GM23338 (cell line): ENCODE measurements around the gene SYT2. TPM values are rescaled to one million over a fixed set of nuclear protein-coding genes. Genes with fewer than 3 reads are reported as not detected.
A peak's percentile ranks its signal among the peaks of the same experiment; 100 is the strongest.
"Not testable (repeated sequence)": the region's sequence is repeated elsewhere in the genome, so short reads cannot be mapped to it uniquely, and the experiment has no call there.

Source experiments
- ATAC-seq: fragments of 200-7000 bp; cut with Tn5 transposase; 3 replicates; pipeline ENCODE4 v1.9.1; 2020
- DNase-seq: peaks from one replicate; pipeline ENCODE4 v3.0.0-alpha.2; 2015; ENCODE audit warnings: low spot score
- H2AFZ ChIP-seq: fragments of 200-600 bp; sonication (generic); 2 replicates; pipeline ENCODE4 v1.8.0; 2016; ENCODE audit warnings: antibody characterized with exemption, mild to moderate bottlenecking, moderate library complexity
- H3F3A ChIP-seq: fragments of 200-600 bp; sonication (generic); replicated peaks from 2 replicates; pipeline ENCODE4 v1.8.0; 2017; ENCODE audit warnings: antibody characterized with exemption, mixed run types, low read depth
- H3K27ac ChIP-seq: fragments of 200-600 bp; sonication (generic); 2 replicates; pipeline ENCODE4 v1.6.1; 2016; ENCODE audit warnings: low read depth
- H3K27me3 ChIP-seq: fragments of 200-600 bp; sonication (generic); 2 replicates; pipeline ENCODE4 v1.8.0; 2016; ENCODE audit warnings: mild to moderate bottlenecking, mixed run types, moderate library complexity; ENCODE audit not compliant: insufficient read depth
- H3K36me3 ChIP-seq: fragments of 200-600 bp; sonication (generic); 2 replicates; pipeline ENCODE4 v1.8.0; 2016; ENCODE audit warnings: mild to moderate bottlenecking; ENCODE audit not compliant: insufficient read depth
- H3K4me1 ChIP-seq: fragments of 200-600 bp; sonication (generic); 2 replicates; pipeline ENCODE4 v1.8.0; 2016; ENCODE audit warnings: mild to moderate bottlenecking, moderate library complexity; ENCODE audit not compliant: insufficient read depth
- H3K4me2 ChIP-seq: fragments of 200-600 bp; sonication (generic); 2 replicates; pipeline ENCODE4 v1.7.1; 2017; ENCODE audit warnings: mixed run types
- H3K4me3 ChIP-seq: fragments of 200-600 bp; sonication (generic); 2 replicates; pipeline ENCODE4 v1.6.1; 2016; ENCODE audit warnings: mixed run types
- H3K79me2 ChIP-seq: fragments of 200-600 bp; sonication (generic); replicated peaks from 2 replicates; pipeline ENCODE4 v1.8.0; 2017; ENCODE audit warnings: mild to moderate bottlenecking; ENCODE audit not compliant: insufficient read depth
- H3K9me2 ChIP-seq: fragments of 200-600 bp; sonication (generic); 2 replicates; pipeline ENCODE4 v1.8.0; 2017; ENCODE audit not compliant: insufficient read depth
- H4K20me1 ChIP-seq: fragments of 200-600 bp; sonication (generic); replicated peaks from 2 replicates; pipeline ENCODE4 v1.8.0; 2017; ENCODE audit warnings: mild to moderate bottlenecking; ENCODE audit not compliant: insufficient read depth
- H3K27ac Mint-ChIP-seq: 2 replicates; pipeline ENCODE4 v1.8.0; 2020; ENCODE audit warnings: inconsistent platforms, mild to moderate bottlenecking, moderate library complexity, mixed read lengths
- H3K27me3 Mint-ChIP-seq: 3 replicates; pipeline ENCODE4 v1.8.0; 2022; ENCODE audit warnings: low read depth, mild to moderate bottlenecking, moderate library complexity, mixed read lengths, inconsistent platforms; ENCODE audit not compliant: insufficient read depth, poor library complexity
- H3K36me3 Mint-ChIP-seq: 3 replicates; pipeline ENCODE4 v1.8.0; 2021; ENCODE audit warnings: low read depth, mild to moderate bottlenecking, inconsistent platforms, moderate library complexity, mixed read lengths
- H3K4me1 Mint-ChIP-seq: 3 replicates; pipeline ENCODE4 v1.8.0; 2020; ENCODE audit warnings: mild to moderate bottlenecking, inconsistent platforms, mixed read lengths
- H3K4me3 Mint-ChIP-seq: 3 replicates; pipeline ENCODE4 v1.8.0; 2021; ENCODE audit warnings: moderate library complexity, mild to moderate bottlenecking, inconsistent platforms, mixed read lengths
- H3K9me3 Mint-ChIP-seq: 3 replicates; pipeline ENCODE4 v1.8.0; 2020; ENCODE audit warnings: moderate library complexity, mild to moderate bottlenecking, inconsistent platforms, mixed read lengths
- CREB1 ChIP-seq: fragments of 250-450 bp; sonication (Bioruptor Pico); IDR thresholded peaks from 2 replicates; pipeline ENCODE4 v1.5.0; 2020; ENCODE audit warnings: low read depth, mild to moderate bottlenecking, moderate library complexity
- CTCF ChIP-seq, 2 experiments: fragments of 200-600 bp in 1 of 2; sonication (generic) in 1 of 2; conservative IDR thresholded peaks; 2 replicates each; pipeline versions ENCODE4 v1.5.1 to v1.6.1; 2016 to 2017; ENCODE audit warnings: antibody characterized with exemption in 2 of 2, low read depth in 2 of 2, mild to moderate bottlenecking in 2 of 2, moderate library complexity in 1 of 2
- ETS1 ChIP-seq: IDR thresholded peaks from 2 replicates; pipeline ENCODE4 v1.6.1; 2016; ENCODE audit warnings: antibody characterized with exemption
- EZH2 ChIP-seq: fragments of 200-600 bp; sonication (generic); IDR thresholded peaks from one replicate; pipeline ENCODE4 v1.8.0; 2017; ENCODE audit warnings: antibody characterized with exemption, mild to moderate bottlenecking, low read depth; ENCODE audit not compliant: unreplicated experiment
- EZH2phosphoT487 ChIP-seq: fragments of 200-600 bp; sonication (generic); IDR thresholded peaks from one replicate; pipeline ENCODE4 v1.8.1; 2018; ENCODE audit warnings: antibody characterized with exemption; ENCODE audit not compliant: unreplicated experiment
- JUNB ChIP-seq: IDR thresholded peaks from one replicate; pipeline ENCODE4 v1.6.1; 2016; ENCODE audit warnings: antibody characterized with exemption; ENCODE audit not compliant: unreplicated experiment
- NANOG ChIP-seq: IDR thresholded peaks from 2 replicates; pipeline ENCODE4 v1.6.1; 2016; ENCODE audit warnings: antibody characterized with exemption, borderline replicate concordance
- POLR2AphosphoS5 ChIP-seq: IDR thresholded peaks from 2 replicates; pipeline ENCODE4 v1.6.1; 2016; ENCODE audit warnings: antibody characterized with exemption, low read depth
- STAT1 ChIP-seq: IDR thresholded peaks from one replicate; pipeline ENCODE4 v1.6.1; 2016; ENCODE audit warnings: antibody characterized with exemption; ENCODE audit not compliant: unreplicated experiment
- ZNF114 ChIP-seq: fragments of 250-450 bp; sonication (Bioruptor Pico); IDR thresholded peaks from 2 replicates; pipeline ENCODE4 v1.5.0; 2020; ENCODE audit warnings: mild to moderate bottlenecking, moderate library complexity
- ZNF331 ChIP-seq: fragments of 250-450 bp; sonication (Bioruptor Pico); IDR thresholded peaks from 2 replicates; pipeline ENCODE4 v1.5.0; 2020; ENCODE audit warnings: low read depth, mild to moderate bottlenecking, moderate library complexity
- ZNF462 ChIP-seq: fragments of 250-450 bp; sonication (Bioruptor Pico); IDR thresholded peaks from 2 replicates; pipeline ENCODE4 v1.5.0; 2020; ENCODE audit warnings: mild to moderate bottlenecking, moderate library complexity
- polyA plus RNA-seq: library from polyadenylated mRNA; unstranded; fragments of >200 nt; fragmentation: Nextera tagmentation; extraction: Ambion mirVana; gene quantifications from 2 replicates; pipeline ENCODE4 v1.2.1, GENCODE V29; 2016
- total RNA-seq: library from RNA; depleted of rRNA; stranded (reverse); fragments of >200 nt; shearing (Covaris generic); gene quantifications from 2 replicates; pipeline ENCODE4 v1.2.3, GENCODE V29; 2014

The SYT2 gene
- total and polyA plus RNA-seq, 2 experiments from 2014 or later: 2.4 to 12.5 TPM

- not testable (repeated sequence) for H3K4me3 Mint-ChIP-seq
- peaks cover 35% of the 10 kb centered on the region for H3K27me3 Mint-ChIP-seq
- peak; percentile 3; the same call in 1 of the 3 replicates for ATAC-seq
Measured at GRCh38 chr1:202638701-202639305, 71.5 kb downstream of the SYT2 start.

GRCh38 chr1:202638019-202638700 is 72.1 kb downstream of the SYT2 start:
- no peak overlapping the region for H3K27ac Mint-ChIP-seq
- no peak overlapping the region for H3K4me3 Mint-ChIP-seq
- peaks cover 28% of the 10 kb centered on the region for H3K4me1 ChIP-seq
- TF ChIP-seq CTCF (conservative IDR thresholded peaks at IDR 0.05; ENCODE audit: low read depth in 2 of 2) (no peak), EZH2phosphoT487 (no peak), CREB1 (CRISPR knock-in tag) (no peak), JUNB (no peak), ZNF331 (CRISPR knock-in tag) (no peak), ZNF462 (CRISPR knock-in tag) (no peak), POLR2AphosphoS5 (no peak), EZH2 (no peak), NANOG (no peak), ETS1 (no peak), ZNF114 (CRISPR knock-in tag) (no peak), STAT1 (no peak)

More at GRCh38 chr1:202638701-202639305, 71.5 kb downstream of the SYT2 start:
- not testable (repeated sequence) for H3K9me2 ChIP-seq, DNase-seq, H3K4me3 ChIP-seq, H2AFZ ChIP-seq, H3K79me2 ChIP-seq, H4K20me1 ChIP-seq, H3K27ac ChIP-seq, H3K27ac Mint-ChIP-seq, H3F3A ChIP-seq, H3K36me3 Mint-ChIP-seq, H3K36me3 ChIP-seq, H3K9me3 Mint-ChIP-seq
- Histone ChIP-seq H3K4me1 (peaks cover 28% of the 10 kb centered on the region), H3K27me3 (peaks cover 25% of the 10 kb centered on the region), H3K4me2 (peak overlapping the region; percentile 72)
- H3K4me1 Mint-ChIP-seq: peaks cover 39% of the 10 kb centered on the region

More at GRCh38 chr1:202638019-202638700, 72.1 kb downstream of the SYT2 start:
- DNase-seq (no peak), ATAC-seq (peak; percentile 8)
- Histone ChIP-seq H3F3A (peaks cover 8% of the 10 kb centered on the region; the same call in 1 of the 2 replicates), H3K4me3 (no peak overlapping the region), H3K4me2 (peak overlapping the region; percentile 72), H4K20me1 (no peaks in the 10 kb centered on the region; the same call in 1 of the 2 replicates), H3K27ac (peak overlapping the region; percentile 72; the same call in 1 of the 2 replicates), H3K79me2 (no peaks in the 10 kb centered on the region), H3K27me3 (peaks cover 24% of the 10 kb centered on the region), H2AFZ (no peak overlapping the region), H3K36me3 (no peaks in the 10 kb centered on the region), H3K9me2 (no peaks in the 10 kb centered on the region)
- no peaks in the 10 kb centered on the region for H3K9me3 Mint-ChIP-seq
- peaks cover 39% of the 10 kb centered on the region for H3K4me1 Mint-ChIP-seq
- H3K36me3 Mint-ChIP-seq: no peaks in the 10 kb centered on the region; the same call in 2 of the 3 replicates
- H3K27me3 Mint-ChIP-seq: peaks cover 34% of the 10 kb centered on the region
